Caco-2 (cell line): ENCODE results near the gene KCNH3. TPM values are rescaled to one million over a fixed set of nuclear protein-coding genes. Genes with fewer than 3 reads are reported as not detected.
"Not testable (repeated sequence)": the region's sequence is repeated elsewhere in the genome, so short reads cannot be mapped to it uniquely, and the experiment has no call there.

ENCODE experiments used
- BruUV-seq: library from RNA; stranded (reverse); fragments of 400-500 nt; replicated peaks from 2 replicates; lab custom pipeline; 2021; lab: Mats Ljungman, UMichigan
- CTCF ChIA-PET: fragments of 300-600 bp; sonication (Branson Sonifier 250); formaldehyde crosslinking; loops from one replicate; lab custom pipeline; 2022; ENCODE audit warnings: antibody characterized with exemption; lab: Charles Lee
- POLR2A ChIA-PET: fragments of 300-600 bp; sonication (Branson Sonifier 250); formaldehyde crosslinking; loops from one replicate; lab custom pipeline; 2022; ENCODE audit warnings: antibody characterized with exemption; lab: Charles Lee
- DNase-seq, 2 experiments: peaks; one replicate each; pipeline versions ENCODE4 v3.0.0 to v3.0.0-alpha.2; 2020 to 2022
- H3K27me3 ChIP-seq: replicated peaks from 2 replicates; pipeline ENCODE4 v1.6.0; 2011; ENCODE audit warnings: low read length; ENCODE audit not compliant: control insufficient read depth, insufficient read depth
- H3K36me3 ChIP-seq: 2 replicates; pipeline ENCODE4 v1.5.1; 2011; ENCODE audit warnings: low read length; ENCODE audit not compliant: control insufficient read depth, insufficient read depth
- H3K4me1 ChIP-seq: fragments of 250-450 bp; sonication (Bioruptor Pico); 2 replicates; pipeline ENCODE4 v1.5.1; 2020; ENCODE audit warnings: mild to moderate bottlenecking
- H3K4me3 ChIP-seq: 2 replicates; pipeline ENCODE4 v1.5.1; 2011; ENCODE audit warnings: low read depth, mild to moderate bottlenecking, control low read depth, low read length
- H3K9me3 ChIP-seq: fragments of 250-450 bp; sonication (Bioruptor Pico); 2 replicates; pipeline ENCODE4 v1.5.1; 2020; ENCODE audit warnings: mild to moderate bottlenecking, moderate library complexity
- H3K27ac Mint-ChIP-seq: one replicate; pipeline ENCODE4 v1.8.0; 2022; ENCODE audit warnings: mixed read lengths; ENCODE audit not compliant: unreplicated experiment
- H3K27me3 Mint-ChIP-seq: one replicate; pipeline ENCODE4 v1.8.0; 2022; ENCODE audit warnings: mixed read lengths; ENCODE audit not compliant: insufficient read depth, unreplicated experiment
- H3K36me3 Mint-ChIP-seq: one replicate; pipeline ENCODE4 v1.8.0; 2022; ENCODE audit warnings: mild to moderate bottlenecking, mixed read lengths; ENCODE audit not compliant: insufficient read depth, unreplicated experiment
- H3K4me1 Mint-ChIP-seq: one replicate; pipeline ENCODE4 v1.8.0; 2022; ENCODE audit warnings: low read depth, mixed read lengths; ENCODE audit not compliant: unreplicated experiment
- H3K4me3 Mint-ChIP-seq: one replicate; pipeline ENCODE4 v1.8.0; 2022; ENCODE audit warnings: mild to moderate bottlenecking, moderate library complexity, mixed read lengths; ENCODE audit not compliant: unreplicated experiment
- H3K9me3 Mint-ChIP-seq: one replicate; pipeline ENCODE4 v1.8.0; 2022; ENCODE audit warnings: mixed read lengths; ENCODE audit not compliant: unreplicated experiment
- CTCF ChIP-seq, 2 experiments: fragments of 200-600 bp in 1 of 2; IDR thresholded peaks; 1 replicate in 1 of 2; 2 replicates in 1 of 2; pipeline versions ENCODE4 v1.5.1 to v1.8.0; 2011 to 2022; ENCODE audit warnings: antibody characterized with exemption in 1 of 2, control low read depth in 1 of 2, inconsistent platforms in 1 of 2, low read depth in 1 of 2, low read length in 1 of 2, mild to moderate bottlenecking in 1 of 2, moderate library complexity in 1 of 2; ENCODE audit not compliant: insufficient read depth in 1 of 2, severe bottlenecking in 1 of 2, unreplicated experiment in 1 of 2
- intact Hi-C: fragments of 100-400 bp; cut with micrococcal nuclease; formaldehyde crosslinking; loops from one replicate; pipeline ENCODE4 v1.10.0; 2022; ENCODE audit not compliant: unreplicated experiment
- total RNA-seq: library from RNA; stranded (reverse); gene quantifications from 2 replicates; pipeline ENCODE4 v1.2.3, GENCODE V29; 2022

KCNH3 gene
- total RNA-seq, 1 experiment from 2014 or later = 0.27 TPM

- H3K4me1 Mint-ChIP-seq = no peaks in the 10 kb centered on the region
- Histone ChIP-seq H3K27me3 (no peaks in the 10 kb centered on the region), H3K9me3 (no peaks in the 10 kb centered on the region), H3K36me3 (peaks cover 2% of the 10 kb centered on the region), H3K4me1 (no peaks in the 10 kb centered on the region), H3K4me3 (no peak overlapping the region)
- H3K27me3 Mint-ChIP-seq = no peaks in the 10 kb centered on the region
- ChIA-PET POLR2A (interaction anchor here (1.0 to 1.2 kb wide), 2 partner anchors 82 to 137 kb away, joined by 4 to 5 read pairs; no protein-coding TSS in a partner anchor), CTCF (interaction anchor here (0.6 to 1.5 kb wide), 4 partner anchors 10 to 147 kb away, joined by 3 to 7 read pairs (median 4); no protein-coding TSS in a partner anchor)
- no peak overlapping the region for H3K27ac Mint-ChIP-seq
- H3K36me3 Mint-ChIP-seq = peaks cover 30% of the 10 kb centered on the region
- H3K4me3 Mint-ChIP-seq = no peak overlapping the region
- no peak for DNase-seq
- intact Hi-C loops = no loop called here
- no peak for TF ChIP-seq CTCF (IDR thresholded peaks at IDR 0.05; ENCODE audit: insufficient read depth in 1 of 2, low read depth in 1 of 2, low read length in 1 of 2, severe bottlenecking in 1 of 2, unreplicated experiment in 1 of 2)
- BruUV-seq = no TSS peak
- H3K9me3 Mint-ChIP-seq = no peaks in the 10 kb centered on the region
Observed at GRCh38 chr12:49503674-49504180, 35.1 kb upstream of the KCNH3 start.

GRCh38 chr12:49505672-49506071 lies 33.2 kb upstream of the KCNH3 start:
- Mint-ChIP-seq H3K9me3 (no peaks in the 10 kb centered on the region), H3K4me1 (no peaks in the 10 kb centered on the region), H3K27ac (no peak overlapping the region), H3K27me3 (no peaks in the 10 kb centered on the region), H3K4me3 (no peak overlapping the region), H3K36me3 (peaks cover 32% of the 10 kb centered on the region)
- POLR2A ChIA-PET = no interaction called here
- no peak for TF ChIP-seq CTCF (IDR thresholded peaks at IDR 0.05; ENCODE audit: insufficient read depth in 1 of 2, low read depth in 1 of 2, low read length in 1 of 2, severe bottlenecking in 1 of 2, unreplicated experiment in 1 of 2)
- CTCF ChIA-PET = interaction anchor here (0.6 to 1.1 kb wide), 2 partner anchors 8 to 118 kb away, joined by 3 to 4 read pairs; partner anchors contain the start of gene PRPF40B
- no TSS peak for BruUV-seq
- no peaks in the 10 kb centered on the region for H3K4me1 ChIP-seq
- no peak overlapping the region for H3K4me3 ChIP-seq
- H3K27me3 ChIP-seq = no peaks in the 10 kb centered on the region
- H3K9me3 ChIP-seq = no peaks in the 10 kb centered on the region
- intact Hi-C loops = no loop called here
- no peak for DNase-seq
- no peaks in the 10 kb centered on the region; the same call in 1 of the 2 replicates for H3K36me3 ChIP-seq

GRCh38 chr12:49507139-49507538 lies 31.7 kb upstream of the KCNH3 start:
- no peak for TF ChIP-seq CTCF (IDR thresholded peaks at IDR 0.05; ENCODE audit: insufficient read depth in 1 of 2, low read depth in 1 of 2, low read length in 1 of 2, severe bottlenecking in 1 of 2, unreplicated experiment in 1 of 2)
- H3K9me3 Mint-ChIP-seq = no peaks in the 10 kb centered on the region
- intact Hi-C loops = no loop called here
- H3K36me3 Mint-ChIP-seq = peaks cover 32% of the 10 kb centered on the region
- no peak overlapping the region for H3K4me3 Mint-ChIP-seq
- H3K4me3 ChIP-seq = no peak overlapping the region
- ChIA-PET CTCF (interaction anchor here (1.4 kb wide), 1 partner anchor 30 kb away, joined by 3 read pairs; no protein-coding TSS in a partner anchor), POLR2A (no interaction called here)
- no peaks in the 10 kb centered on the region for H3K4me1 Mint-ChIP-seq
- no peaks in the 10 kb centered on the region; the same call in 1 of the 2 replicates for H3K36me3 ChIP-seq
- BruUV-seq = no TSS peak
- H3K27me3 ChIP-seq = no peaks in the 10 kb centered on the region
- H3K27me3 Mint-ChIP-seq = no peaks in the 10 kb centered on the region
- no peaks in the 10 kb centered on the region for H3K4me1 ChIP-seq
- H3K27ac Mint-ChIP-seq = no peak overlapping the region
- DNase-seq = no peak
- H3K9me3 ChIP-seq = no peaks in the 10 kb centered on the region

GRCh38 chr12:49509681-49510080 lies 29.1 kb upstream of the KCNH3 start:
- CTCF ChIA-PET = interaction anchor here (0.6 to 6.3 kb wide), 8 partner anchors 11 to 213 kb away, joined by 4 to 178 read pairs (median 4); no protein-coding TSS in a partner anchor

More at GRCh38 chr12:49509681-49510080, 29.1 kb upstream of the KCNH3 start:
- POLR2A ChIA-PET, intact Hi-C loops, H3K9me3 ChIP-seq, DNase-seq, H3K36me3 ChIP-seq, BruUV-seq, H3K4me3 ChIP-seq, H3K9me3 Mint-ChIP-seq, H3K4me1 ChIP-seq, H3K4me1 Mint-ChIP-seq, H3K27ac Mint-ChIP-seq, H3K4me3 Mint-ChIP-seq, H3K27me3 ChIP-seq, H3K27me3 Mint-ChIP-seq: not testable (repeated sequence)
- H3K36me3 Mint-ChIP-seq = peaks cover 18% of the 10 kb centered on the region
